IMR-90 (cell line): ENCODE data around the gene TSBP1.

Source experiments
- BHLHE40 ChIP-seq: fragments of 150-350 bp; IDR thresholded peaks from 2 replicates; pipeline ENCODE4 v1.6.1; 2016; ENCODE audit warnings: mild to moderate bottlenecking, low read depth, low read length
- CEBPB ChIP-seq: IDR thresholded peaks from 2 replicates; pipeline ENCODE4 v1.6.1; 2012; ENCODE audit warnings: low read depth, low read length, improper control_type of control experiment
- CTCF ChIP-seq: conservative IDR thresholded peaks from 2 replicates; pipeline ENCODE4 v1.5.1; 2012; ENCODE audit warnings: mild to moderate bottlenecking, low read depth, low read length, improper control_type of control experiment
- ELK1 ChIP-seq: fragments of 150-350 bp; IDR thresholded peaks from 2 replicates; pipeline ENCODE4 v1.6.1; 2016; ENCODE audit warnings: low read depth, mild to moderate bottlenecking, low read length, moderate library complexity, borderline replicate concordance
- FOS ChIP-seq: fragments of 150-350 bp; IDR thresholded peaks from 2 replicates; pipeline ENCODE4 v1.6.1; 2016; ENCODE audit warnings: low read depth, low read length
- MAFK ChIP-seq: IDR thresholded peaks from 2 replicates; pipeline ENCODE4 v1.6.1; 2012; ENCODE audit warnings: low read depth, low read length, improper control_type of control experiment
- MAZ ChIP-seq: IDR thresholded peaks from 2 replicates; pipeline ENCODE4 v1.6.1; 2012; ENCODE audit warnings: low read depth, mild to moderate bottlenecking, low read length, improper control_type of control experiment, moderate library complexity, borderline replicate concordance
- MXI1 ChIP-seq: IDR thresholded peaks from 2 replicates; pipeline ENCODE4 v1.6.1; 2012; ENCODE audit warnings: low read depth, mild to moderate bottlenecking, low read length, moderate library complexity, borderline replicate concordance
- POLR2A ChIP-seq: IDR thresholded peaks from 2 replicates; pipeline ENCODE4 v1.6.1; 2012; ENCODE audit warnings: mild to moderate bottlenecking, low read depth, low read length
- RAD21 ChIP-seq: IDR thresholded peaks from 2 replicates; pipeline ENCODE4 v1.6.1; 2012; ENCODE audit warnings: low read length, improper control_type of control experiment
- RCOR1 ChIP-seq: IDR thresholded peaks from 2 replicates; pipeline ENCODE4 v1.6.1; 2012; ENCODE audit warnings: mild to moderate bottlenecking, low read length, improper control_type of control experiment; ENCODE audit not compliant: insufficient replicate concordance
- RFX5 ChIP-seq: IDR thresholded peaks from 2 replicates; pipeline ENCODE4 v1.8.0; 2012; ENCODE audit warnings: low read depth, mild to moderate bottlenecking, low read length, moderate library complexity
- SMC3 ChIP-seq: fragments of 150-350 bp; IDR thresholded peaks from 2 replicates; pipeline ENCODE4 v1.6.1; 2016; ENCODE audit warnings: low read depth, mild to moderate bottlenecking, antibody characterized with exemption, low read length, moderate library complexity
- USF2 ChIP-seq: fragments of 150-350 bp; IDR thresholded peaks from 2 replicates; pipeline ENCODE4 v1.6.1; 2017; ENCODE audit warnings: mild to moderate bottlenecking, antibody characterized with exemption, low read length, low read depth

GRCh38 chr6:32396028-32396427, 24.3 kb upstream of the TSBP1 start:
- TF ChIP-seq MAZ (no peak), CEBPB (no peak), CTCF (no peak), POLR2A (no peak), MXI1 (no peak), FOS (no peak), RFX5 (no peak), RCOR1 (no peak), RAD21 (no peak), ELK1 (no peak), USF2 (no peak), BHLHE40 (no peak), MAFK (no peak), SMC3 (no peak)
